ENCODE measurements around the gene RPUSD1.
"Not testable (repeated sequence)": the region's sequence is repeated elsewhere in the genome, so short reads cannot be mapped to it uniquely, and the experiment has no call there.

RPUSD1 gene

DNA sequence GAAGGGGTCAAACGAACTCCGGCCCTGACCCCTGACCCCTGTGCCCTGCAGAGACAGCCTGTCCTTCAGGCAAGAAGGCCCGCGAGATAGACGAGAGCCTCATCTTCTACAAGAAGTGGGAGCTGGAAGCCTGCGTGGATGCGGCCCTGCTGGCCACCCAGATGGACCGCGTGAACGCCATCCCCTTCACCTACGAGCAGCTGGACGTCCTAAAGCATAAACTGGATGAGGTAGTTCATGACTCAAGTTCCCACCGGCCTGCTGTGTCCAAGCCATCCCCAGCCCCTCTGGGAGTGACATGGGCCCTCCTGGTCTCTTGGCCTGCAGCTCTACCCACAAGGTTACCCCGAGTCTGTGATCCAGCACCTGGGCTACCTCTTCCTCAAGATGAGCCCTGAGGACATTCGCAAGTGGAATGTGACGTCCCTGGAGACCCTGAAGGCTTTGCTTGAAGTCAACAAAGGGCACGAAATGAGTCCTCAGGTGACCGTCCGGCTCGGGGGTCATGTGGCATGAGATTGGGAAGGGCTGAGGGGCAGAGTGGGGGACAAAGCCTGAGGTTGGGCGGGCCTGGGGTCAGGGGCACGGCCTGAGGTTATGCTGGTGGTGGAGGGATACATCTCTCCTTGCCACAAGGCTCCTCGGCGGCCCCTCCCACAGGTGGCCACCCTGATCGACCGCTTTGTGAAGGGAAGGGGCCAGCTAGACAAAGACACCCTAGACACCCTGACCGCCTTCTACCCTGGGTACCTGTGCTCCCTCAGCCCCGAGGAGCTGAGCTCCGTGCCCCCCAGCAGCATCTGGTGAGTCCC is 22.0 kb downstream of the RPUSD1 start:
- no peak for DNase-seq (ENCODE audit: low read depth in 3 of 3)

DNA sequence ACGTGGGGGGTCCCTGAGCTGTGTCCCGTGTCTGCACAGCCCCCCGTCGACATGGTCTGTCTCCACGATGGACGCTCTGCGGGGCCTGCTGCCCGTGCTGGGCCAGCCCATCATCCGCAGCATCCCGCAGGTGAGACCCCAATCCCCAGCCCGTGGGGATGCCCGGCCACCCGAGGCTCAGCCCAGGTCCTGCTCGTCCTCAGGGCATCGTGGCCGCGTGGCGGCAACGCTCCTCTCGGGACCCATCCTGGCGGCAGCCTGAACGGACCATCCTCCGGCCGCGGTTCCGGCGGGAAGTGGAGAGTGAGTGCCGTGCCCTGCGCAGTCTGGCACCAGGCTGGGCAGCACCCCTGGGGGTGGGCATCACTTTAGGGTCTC is 22.7 kb downstream of the RPUSD1 start:
- DNase-seq (ENCODE audit: low read depth in 3 of 3), result no peak

DNA sequence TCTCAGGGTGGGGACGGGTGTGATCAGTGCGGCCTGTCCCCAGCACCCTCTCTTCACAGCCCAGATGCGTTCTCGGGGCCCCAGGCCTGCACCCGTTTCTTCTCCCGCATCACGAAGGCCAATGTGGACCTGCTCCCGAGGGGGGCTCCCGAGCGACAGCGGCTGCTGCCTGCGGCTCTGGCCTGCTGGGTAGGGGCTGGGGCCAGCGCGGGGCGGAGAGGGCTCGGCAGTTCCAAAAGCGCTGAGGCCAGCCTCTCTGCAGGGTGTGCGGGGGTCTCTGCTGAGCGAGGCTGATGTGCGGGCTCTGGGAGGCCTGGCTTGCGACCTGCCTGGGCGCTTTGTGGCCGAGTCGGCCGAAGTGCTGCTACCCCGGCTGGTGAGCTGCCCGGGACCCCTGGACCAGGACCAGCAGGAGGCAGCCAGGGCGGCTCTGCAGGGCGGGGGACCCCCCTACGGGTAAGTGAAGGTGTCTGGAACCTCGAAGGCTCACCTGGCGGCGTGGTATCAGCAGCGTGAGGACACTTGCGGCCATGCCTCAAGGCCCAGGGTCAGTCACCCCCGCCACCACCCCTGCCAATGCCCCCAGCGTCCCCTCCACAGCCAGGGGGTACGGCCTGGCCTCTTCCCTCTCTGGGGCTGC is 23.2 kb downstream of the RPUSD1 start:
- no peak for DNase-seq (ENCODE audit: low read depth in 3 of 3)

DNA sequence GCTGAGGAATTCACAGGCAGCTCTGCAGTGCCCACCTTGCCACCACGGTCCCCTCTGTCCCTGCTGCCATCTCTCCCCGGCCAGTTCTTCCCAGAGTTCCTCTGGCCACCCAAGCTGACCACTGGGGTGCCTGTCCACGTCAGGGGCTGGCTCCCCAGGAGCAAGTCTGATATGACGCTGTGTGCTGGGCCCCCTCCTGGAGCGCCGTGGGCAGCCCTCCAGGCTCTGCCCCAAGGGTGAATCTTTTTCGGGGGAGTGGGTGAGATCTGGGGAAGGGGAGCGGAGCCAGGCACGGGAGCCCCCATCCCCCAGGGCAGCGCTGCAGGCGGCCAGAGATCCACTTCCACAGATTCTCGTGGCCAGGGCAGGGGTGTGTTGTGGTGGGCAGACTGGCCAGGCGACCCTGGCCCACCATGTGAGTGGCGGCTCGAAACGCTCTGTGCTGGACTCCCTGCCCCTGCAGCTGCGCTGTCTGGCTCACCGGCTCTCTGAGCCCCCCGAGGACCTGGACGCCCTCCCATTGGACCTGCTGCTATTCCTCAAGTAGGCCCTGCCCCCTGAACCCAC is 23.9 kb downstream of the RPUSD1 start:
- no peak for DNase-seq (ENCODE audit: low read depth in 3 of 3)

DNA sequence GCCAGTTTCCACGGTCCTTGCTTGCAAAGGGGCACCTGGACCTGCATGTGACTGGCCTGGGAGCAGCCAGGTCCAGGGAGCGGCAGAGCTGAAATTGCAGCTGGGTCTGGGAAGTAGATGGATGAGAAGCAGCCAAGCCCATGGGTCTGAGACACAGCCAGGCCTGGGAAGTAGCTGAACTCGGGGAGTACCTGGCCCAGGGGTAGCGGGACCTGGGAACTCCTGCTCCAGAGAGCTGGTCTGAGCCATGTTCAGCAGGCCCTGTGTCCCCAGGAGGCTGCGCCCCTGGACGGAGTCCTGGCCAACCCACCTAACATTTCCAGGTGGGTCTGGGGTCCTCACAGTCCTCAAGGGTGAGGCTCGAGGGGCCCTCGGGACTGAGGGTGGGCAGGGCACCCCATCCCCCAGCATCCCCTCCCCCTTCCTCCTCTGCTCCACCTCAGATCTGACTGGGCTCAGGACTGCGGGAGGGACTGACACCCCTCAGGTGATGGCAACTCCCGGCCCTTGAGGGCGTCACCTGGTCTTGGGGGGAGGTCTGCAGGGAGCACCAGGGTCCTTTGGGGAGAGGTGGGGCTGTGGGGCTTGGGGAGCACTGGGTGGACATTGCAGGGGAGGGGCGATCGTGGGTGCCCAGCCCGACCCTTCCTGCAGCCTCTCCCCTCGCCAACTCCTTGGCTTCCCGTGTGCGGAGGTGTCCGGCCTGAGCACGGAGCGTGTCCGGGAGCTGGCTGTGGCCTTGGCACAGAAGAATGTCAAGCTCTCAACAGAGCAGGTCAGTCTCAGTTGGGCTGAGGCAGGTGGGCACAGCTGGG is 24.6 kb downstream of the RPUSD1 start:
- DNase-seq (ENCODE audit: low read depth in 3 of 3), result no peak

DNA sequence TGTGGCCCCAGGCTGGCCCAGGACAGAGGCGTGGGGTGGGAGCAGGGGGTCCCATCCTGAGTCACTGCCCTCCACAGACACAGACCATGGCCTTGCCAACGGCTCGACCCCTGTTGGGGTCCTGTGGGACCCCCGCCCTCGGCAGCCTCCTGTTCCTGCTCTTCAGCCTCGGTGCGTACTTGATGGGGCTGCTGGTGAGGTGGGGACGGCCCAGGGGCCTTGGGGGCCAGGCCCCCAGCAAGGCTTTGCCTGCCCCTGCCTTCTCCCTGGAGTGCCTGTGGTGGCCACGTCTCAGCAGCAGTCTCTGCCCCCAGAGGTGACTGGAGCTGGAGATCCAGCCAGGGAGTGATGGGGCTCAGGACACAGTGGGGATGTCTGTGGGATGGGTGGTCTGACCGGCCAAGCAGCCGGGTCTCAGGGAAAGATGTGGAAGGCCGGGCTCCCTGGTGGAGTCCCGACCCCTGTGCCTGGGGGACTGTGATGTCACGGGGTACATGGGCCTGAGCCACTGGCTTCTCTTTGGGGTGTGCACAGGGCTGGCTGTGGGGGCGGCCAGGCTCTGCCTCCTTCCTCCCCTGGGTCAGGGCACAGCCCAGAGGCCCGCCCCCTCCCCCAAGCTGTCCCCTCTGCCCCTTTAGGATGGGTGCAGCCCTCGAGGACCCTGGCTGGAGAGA is 25.4 kb downstream of the RPUSD1 start:
- DNase-seq (ENCODE audit: low read depth in 3 of 3), result no peak

DNA sequence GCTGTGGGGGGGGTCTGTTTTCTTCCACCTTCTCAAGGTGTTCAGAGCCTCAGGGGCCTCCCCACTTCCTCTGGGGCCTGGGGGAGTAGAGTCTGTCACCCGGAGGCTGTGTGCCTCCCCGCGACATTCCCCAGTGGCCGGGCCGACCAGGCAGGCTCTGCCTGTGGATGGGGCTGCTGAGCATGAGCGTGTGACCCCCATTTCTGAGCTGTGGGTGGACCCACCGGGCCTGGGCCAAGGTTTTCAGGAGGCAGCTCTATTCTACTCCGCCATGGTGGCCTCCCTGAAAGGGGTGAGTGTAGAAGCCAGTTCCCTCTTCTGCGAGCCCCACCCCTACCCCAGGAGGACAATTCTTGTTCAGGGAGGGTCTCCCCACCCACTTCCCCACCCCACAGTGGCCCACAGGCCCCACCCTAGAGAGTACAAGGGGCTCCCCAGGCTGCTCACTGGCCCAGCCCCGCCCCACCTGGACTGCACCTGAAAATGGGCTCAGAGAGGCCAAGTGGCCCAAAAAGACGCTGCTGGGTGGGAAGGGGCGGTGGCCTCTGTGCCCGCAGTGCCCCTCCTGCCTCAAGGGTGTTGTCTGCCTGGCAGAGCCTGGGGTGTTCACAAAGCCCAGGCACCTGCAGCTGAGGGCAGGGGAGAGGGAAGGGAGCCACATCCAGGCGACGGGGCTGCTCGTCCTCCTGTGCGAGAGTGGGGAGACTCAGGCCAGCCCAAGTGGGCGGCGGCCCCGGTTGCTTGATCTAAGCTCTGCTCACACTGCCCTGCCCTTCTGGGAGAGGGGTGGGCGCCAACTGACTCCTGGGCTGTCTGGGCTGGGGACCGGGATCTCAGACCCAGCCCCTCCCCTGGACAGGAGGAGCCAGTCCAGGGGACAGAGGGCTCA is 26.3 kb downstream of the RPUSD1 start:
- no peak for DNase-seq (ENCODE audit: low read depth in 3 of 3)

DNA sequence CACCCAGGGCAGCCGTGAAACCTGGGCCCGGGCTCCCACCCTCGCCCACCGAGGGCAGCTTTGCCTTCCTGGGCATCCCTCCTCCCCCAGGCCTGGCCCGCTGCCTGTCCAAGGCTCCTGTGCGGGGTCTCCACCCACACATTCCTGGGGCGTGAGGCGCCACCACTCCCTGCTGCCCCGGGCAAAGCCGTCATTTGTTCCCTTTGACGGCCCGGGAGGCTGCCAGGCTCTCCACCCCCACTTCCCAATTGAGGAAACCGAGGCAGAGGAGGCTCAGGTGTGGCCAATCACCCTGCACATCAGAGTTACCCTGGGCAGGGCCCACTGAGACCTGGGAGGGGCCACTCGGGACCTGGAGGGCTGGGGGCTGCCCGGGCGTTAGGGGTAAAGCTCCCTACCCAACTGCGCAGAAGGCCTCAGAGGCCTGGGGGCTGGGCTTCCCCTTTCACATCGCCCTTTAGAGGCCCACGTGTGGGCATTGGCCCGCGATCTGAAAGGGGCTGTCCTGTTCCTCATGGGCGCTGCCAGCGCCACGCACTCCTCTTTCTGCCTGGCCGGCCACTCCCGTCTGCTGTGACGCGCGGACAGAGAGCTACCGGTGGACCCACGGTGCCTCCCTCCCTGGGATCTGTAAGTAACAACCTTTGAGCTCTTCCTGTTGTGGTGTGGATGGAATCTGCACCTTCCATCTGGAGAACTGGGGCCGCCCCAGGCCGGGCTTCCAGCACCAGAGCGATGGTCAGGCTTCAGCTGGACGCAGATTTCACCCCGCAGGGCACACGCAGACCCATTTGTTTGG is 27.4 kb downstream of the RPUSD1 start, which contains the start of gene MSLN:
Gene MSLN, plus strand, starts transcription at position 190 of the 799 bp plus-strand sequence. CDS start 1,947 bp downstream, outside the sequence.
- DNase-seq (ENCODE audit: low read depth in 3 of 3), result no peak

DNA sequence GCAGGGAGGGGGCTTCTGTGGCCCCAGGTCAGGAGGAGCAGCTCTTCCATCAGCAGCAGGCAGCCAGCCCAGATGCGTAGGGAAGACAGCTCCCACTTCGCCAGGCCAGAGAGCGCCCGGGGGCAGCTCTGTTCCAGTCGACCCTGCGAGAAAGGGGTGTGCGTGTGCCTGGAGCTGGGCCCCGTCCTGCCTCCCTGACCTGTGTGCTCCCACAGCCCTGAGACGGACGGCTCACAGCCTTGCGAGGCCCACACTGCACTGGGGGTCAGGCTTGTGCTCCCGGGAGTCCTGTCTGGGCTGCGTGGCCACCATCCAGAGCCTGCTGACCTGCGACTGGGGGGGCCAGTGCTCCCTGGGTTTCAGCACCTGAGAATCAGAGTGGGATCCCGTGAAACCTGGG is 28.1 kb downstream of the RPUSD1 start:
- DNase-seq (ENCODE audit: low read depth in 3 of 3), result no peak

DNA sequence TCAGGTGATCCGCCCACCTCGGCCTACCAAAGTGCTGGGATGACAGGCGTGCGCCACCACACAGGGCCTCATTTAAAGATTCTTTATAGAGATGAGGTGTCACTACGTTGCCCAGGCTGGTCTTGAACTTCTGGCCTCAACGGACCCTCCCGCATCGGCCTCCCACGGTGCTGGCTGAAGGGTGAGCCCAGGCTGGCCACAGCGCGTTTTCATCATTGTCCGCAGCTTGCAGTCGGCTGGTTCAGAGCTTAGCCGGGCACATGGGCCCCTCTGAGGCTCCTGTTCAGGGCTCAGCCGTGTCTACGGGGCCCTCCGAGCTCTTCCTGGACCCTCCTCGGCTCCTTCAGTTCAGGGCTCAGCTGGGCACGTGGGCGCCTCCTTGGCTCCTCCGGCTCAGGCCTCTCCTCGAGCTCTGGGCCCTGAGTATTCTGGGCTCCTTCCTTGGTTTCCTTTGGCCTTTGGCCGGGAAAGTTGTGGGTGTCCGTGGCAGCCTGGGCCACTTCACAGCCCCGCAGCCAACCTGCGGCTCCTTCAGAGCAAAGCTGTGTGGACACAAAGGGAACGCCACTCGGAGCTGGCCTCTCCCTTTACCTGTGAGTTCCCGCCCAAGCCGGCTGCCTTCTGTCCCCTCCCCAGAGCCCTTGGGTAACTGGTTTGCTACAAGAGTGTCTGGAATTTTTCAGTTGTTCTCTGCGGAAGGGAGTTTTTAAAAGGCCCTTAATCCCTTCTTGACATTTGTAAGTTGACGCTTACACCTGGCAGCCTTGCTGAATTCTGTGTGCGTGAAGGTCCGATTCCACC is 28.9 kb downstream of the RPUSD1 start:
- no peak for DNase-seq (ENCODE audit: low read depth in 3 of 3)

DNA sequence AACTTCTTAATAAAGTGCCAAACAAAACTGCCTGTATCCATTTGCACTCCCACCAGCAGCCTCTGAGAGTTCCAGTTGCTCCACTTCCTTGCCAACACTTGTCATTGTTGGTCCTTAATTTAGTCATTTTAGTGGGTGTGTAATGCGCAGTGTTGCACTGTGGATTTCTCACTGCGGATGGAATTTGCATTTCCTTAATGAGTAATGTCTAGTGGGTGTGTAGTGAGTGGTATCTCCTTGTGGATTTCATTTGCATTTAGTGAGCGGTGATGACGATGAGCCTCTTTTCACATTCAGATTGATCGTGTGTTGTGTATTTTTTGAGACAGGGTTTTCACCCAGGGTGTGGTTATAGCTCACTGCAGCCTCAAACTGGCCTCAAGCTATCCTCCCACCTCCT is 31.8 kb downstream of the RPUSD1 start:
- no peak for DNase-seq (ENCODE audit: low read depth in 3 of 3)

DNA sequence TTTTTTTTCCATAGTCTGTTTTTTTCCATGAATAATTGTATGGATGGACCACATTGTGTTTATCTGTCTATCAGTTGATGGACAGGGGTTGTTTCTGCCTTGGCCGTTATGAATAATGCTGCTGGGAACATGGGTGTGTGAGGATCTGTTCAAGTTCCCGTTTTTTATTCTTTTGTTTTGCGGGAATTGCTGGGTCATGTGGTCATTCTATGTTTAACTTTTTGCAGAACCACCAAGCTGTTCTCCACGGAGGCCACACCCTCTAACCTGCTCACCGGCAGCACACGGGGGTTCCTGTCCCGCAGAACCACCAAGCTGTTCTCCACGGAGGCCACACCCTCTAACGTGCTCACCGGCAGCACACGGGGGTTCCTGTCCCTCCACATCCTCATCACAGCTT is 33.5 kb downstream of the RPUSD1 start:
- no peak for DNase-seq (ENCODE audit: low read depth in 3 of 3)

DNA sequence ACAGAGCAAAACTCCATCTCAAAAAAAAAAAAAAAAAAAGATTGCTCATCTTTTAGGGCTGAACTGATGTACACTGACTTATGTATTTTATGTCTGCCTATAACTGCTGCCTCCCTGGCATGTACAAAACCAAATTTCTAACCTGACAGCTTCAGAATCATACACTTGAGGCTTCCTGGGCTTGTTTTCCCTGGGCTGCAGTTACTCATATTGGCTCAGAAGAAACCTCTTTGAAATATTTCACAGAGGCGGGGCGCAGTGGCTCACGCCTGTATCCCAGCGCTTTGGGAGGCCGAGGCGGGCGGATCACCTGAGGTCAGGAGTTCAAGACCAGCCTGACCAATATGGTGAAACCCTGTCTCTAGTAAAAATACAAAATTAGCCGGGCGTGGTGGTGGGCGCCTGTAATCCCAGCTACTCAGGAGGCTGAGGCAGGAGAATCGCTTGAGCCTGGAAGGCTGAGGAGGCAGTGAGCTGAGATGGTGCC is 34.0 kb downstream of the RPUSD1 start:
- DNase-seq (ENCODE audit: low read depth in 3 of 3), result not testable (repeated sequence)

DNA sequence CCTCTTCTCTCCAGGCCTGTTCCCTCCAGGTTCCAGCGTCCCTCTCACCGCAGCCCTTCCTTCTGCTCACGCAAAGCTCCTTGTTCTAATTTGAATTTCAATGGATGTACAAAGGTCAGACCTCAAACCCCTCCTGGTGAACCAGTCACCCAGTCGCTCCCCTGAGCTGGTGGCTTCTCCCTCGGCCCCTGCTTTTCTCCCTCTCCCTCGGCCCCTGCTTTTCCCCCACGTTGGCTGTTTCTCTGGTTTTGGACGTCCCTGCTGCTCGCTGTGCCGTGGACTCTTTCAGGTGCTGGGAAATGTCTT is 36.2 kb downstream of the RPUSD1 start:
- DNase-seq (ENCODE audit: low read depth in 3 of 3), result no peak

DNA sequence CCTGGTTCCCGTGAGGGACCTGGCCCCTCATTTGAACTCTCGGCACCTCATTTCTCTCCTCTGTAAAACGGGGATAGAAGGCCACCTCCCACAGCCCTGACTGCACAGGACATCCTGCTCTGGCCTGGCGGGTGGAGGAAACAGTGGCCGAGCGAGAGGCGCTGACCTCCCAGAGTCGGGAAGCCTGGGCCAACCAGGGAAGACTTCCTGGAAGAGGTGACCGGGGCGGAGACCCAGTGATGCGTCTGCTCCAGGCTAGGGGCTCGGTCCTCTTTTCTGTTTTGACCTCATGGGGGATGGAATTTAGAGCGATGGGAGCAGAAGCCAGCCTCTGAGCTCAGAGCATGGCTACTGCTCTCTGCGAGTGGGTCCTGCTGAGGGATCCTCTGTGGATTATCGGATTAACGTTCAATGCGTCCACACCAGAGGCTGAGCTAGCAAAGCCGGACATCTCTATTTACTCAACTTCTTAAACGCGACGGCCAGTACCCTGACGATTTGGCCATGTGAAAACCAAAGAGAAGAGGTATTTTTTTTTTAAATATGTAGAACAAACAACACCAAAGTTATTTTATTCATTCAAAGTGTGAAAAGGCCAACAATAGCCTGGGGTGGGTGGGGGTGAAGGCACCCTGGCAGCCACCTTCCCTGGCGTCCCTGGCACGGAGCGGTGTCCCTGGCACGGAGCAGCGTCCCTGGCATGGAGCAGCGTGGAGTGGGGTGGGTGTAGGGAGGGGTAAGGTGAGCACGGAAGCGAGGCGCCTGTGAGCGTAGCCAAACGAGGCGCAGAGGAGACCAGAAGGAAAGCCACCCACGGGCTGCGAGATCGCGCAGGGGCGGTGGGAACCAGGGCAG is 36.8 kb downstream of the RPUSD1 start:
- DNase-seq (ENCODE audit: low read depth in 3 of 3), result no peak

DNA sequence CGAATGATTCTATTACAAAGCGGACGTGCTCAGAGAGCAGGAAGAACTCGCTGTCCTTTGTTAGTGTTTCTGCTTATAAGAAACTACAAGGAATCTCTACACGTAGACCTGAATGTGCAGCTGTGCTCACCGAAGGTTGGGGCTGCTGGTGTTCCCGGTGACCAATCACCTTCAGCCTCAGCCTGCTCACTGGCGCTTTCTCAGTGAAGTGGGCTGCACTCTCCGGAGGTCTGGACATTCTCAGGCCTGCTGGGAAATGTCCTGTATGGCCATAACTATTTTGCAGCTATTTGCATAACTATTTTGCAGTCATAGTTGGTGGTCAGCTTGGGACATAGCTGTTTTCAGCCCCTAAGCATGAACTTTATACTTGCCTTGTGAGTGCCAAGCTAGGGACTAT is 37.7 kb downstream of the RPUSD1 start:
- no peak for DNase-seq (ENCODE audit: low read depth in 3 of 3)

DNA sequence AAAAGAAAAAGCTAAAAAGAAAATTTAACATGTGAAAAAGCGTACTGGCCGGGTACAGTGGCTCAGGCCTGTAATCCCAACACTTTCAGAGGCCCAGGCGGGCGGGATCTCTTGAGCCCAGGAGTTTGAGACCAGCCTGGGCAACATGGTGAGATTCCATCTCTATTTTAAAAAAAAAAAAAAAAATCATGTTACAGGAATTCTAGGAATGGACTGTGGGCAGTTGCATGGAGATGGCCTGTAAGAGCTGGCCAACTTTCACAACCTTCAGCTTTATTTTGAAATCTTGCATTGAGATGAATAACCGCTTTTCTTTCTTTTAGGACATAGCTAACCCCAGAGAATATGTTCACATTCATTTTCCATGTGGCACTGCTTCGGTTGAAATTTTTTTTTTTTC is 39.2 kb downstream of the RPUSD1 start:
- DNase-seq (ENCODE audit: low read depth in 3 of 3), result no peak
